Peyer's patch (tissue), 4 donors: Measurements from ENCODE around the gene TLE7.

Source experiments
- CTCF ChIP-seq, 6 experiments: fragments of 450-650 bp in 4 of 6; fragments of 200-600 bp in 2 of 6; sonication (generic) in 1 of 6; IDR thresholded peaks; one replicate each; pipeline ENCODE4 v1.5.1; 2017 to 2019; ENCODE audit warnings: antibody characterized with exemption in 6 of 6, mild to moderate bottlenecking in 3 of 6, moderate library complexity in 1 of 6
- POLR2A ChIP-seq, 2 donors: fragments of 450-650 bp; IDR thresholded peaks; one replicate each; pipeline ENCODE4 v1.5.1; 2017; ENCODE audit warnings: antibody characterized with exemption in 2 of 2, mild to moderate bottlenecking in 2 of 2, moderate library complexity in 2 of 2

GRCh38 chr16:71429581-71429980 is 12.3 kb downstream of the TLE7 start:
- TF ChIP-seq POLR2A (IDR thresholded peaks at IDR 0.05) = no peak
- no peak for TF ChIP-seq CTCF (IDR thresholded peaks at IDR 0.05)
